ENCODE measurements around the gene TRMT61A.
A peak's percentile ranks its signal among the peaks of the same experiment; 100 is the strongest.
"Not testable (repeated sequence)": the region's sequence is repeated elsewhere in the genome, so short reads cannot be mapped to it uniquely, and the experiment has no call there.

Gene TRMT61A

DNA sequence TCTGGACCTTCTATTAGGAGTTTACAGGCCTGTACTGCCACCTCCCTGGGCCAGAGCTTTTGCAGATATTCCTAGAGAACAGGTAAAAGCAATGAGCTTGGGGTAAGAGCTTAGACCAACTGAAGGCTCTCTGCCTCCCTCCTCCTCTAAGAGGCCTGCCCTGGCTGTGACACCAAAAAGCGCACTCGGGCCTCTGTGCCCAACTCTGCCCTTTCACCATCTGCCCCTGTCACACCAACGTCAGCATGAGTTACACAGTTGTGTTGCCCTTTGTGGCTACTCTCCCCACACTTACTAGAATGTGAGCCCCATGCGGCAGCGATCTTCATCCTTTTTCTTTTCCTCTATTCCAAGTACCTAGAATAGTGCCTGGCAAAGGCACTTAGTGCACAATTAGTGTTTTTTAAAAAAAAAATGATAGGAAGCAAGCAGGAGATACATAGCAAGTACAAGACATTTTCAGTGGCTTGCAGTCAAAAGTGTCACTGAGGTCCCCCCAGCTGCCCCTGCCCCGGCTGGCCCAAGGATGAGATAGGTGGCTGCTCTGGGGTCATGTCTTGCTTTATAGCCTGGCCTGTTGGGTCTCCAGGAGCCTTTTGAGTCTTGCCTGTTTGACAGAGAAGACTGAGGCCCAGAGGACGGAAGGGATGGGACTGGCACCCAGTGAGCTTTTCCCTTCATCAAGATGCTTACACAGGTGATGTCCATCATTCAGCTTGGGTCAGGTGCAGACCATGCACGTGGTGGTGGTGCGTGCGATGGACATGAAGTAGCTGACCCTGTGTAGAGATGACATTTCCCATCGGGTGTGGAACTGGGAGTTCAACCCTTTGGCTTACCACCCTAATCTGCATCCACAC lies 18.9 kb upstream of the TRMT61A start:
- DNase-seq: no peak

DNA sequence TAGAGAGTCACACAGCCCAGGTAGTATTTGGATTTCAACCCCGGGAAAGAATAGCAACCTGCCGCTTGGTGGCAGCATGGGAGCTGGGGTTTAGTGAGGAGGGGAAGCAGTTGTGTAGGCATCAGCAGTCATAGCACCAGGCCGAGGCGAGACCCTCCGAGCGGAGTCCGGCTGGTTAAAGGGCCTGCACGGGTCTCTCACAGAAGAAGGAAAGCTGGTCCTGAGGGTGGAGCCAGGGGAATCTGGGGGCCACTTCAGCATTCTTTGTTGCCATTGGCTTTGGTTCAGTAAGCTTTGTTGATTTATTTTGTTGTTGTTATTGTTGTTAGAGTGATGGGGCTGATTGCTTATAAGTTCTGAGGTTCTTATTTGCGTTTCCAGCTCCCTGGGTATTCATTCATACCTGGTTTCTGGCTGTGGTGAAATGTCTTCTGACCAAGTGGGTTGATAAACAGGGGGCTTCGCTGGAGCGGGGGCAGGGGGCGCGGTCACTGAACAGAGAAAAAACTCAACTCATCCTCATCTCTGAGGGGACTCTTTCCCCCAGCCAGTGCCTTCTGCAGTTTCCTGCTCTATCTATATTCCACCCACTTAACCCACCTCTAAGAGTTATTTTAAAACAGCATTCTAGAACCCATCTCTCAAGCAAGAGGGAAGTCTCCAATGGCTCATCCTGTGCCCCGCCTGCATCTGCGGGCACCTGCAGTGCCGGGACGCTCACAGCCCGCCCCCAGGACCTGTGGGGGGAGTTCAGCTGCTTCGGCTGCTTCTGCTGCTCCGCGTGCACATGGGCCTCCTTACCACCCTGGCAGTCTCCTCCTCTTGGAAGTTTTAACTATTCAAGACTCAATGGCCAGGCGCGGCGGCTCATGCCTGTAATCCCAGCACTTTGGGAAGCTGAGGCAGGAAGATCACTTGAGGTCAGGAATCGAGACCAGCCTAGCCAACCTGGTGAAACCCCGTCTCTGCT lies 18.0 kb upstream of the TRMT61A start:
- no peak for DNase-seq

DNA sequence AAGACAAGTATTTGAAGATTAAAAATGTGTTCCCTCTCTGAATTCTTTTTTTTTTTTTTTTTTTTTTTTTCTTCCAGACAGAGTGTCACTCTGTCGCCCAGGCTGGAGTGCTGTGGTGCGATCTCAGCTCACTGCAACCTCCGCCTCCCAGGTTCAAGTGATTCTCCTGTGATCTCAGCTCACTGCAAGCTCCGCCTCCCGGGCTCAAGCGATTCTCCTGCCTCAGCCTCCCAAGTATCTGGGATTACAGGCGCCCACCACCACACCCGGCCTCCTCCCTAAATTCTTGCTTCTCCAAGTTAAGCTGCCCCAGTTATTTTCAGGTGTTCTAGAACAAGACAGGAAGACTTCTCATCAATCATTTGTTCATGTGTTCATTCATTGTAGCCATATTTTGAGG lies 16.8 kb upstream of the TRMT61A start:
- DNase-seq: not testable (repeated sequence)

GRCh38 chr14:103512701-103513611 lies 16.0 kb upstream of the TRMT61A start:
- DNase-seq: no peak

DNA sequence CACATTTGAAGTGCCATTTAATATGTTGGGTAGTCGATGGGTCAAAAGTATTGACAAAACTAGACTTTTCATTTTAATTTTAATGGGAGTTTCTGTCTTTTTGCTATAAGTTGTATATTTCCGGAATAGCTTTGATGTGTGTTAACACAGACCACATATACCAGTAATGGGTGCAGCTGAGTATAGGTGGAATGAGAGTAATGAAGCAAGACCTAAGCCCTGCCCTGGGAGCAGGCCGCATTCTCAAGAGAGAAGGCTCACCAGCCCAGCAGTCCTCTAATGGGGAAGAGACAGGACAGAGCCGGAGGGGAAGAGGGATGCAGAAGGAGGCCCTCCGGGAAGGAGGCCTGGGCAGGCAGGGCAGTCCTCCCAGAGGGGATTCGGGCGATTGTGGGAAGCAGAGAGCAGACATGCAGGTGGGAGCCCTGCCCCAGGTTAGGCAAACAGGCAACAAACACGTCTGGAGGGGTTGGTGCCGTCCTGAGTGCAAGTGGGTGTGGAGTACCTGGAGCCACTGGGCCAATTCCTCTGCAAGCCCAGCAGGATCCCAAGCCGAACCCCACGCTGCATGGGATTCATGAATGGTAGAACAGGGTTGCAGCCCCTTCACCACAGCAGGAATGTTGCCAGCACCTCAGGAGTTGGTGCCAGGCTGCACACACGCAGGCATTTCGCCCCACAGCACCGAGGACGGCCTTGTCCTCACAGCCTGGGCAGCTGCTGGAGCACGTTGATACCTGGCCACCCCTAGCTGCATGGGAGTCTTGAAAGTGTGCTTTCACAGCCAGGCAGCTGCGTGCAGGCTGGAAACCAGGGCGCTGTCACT lies 14.2 kb upstream of the TRMT61A start:
- DNase-seq: no peak

DNA sequence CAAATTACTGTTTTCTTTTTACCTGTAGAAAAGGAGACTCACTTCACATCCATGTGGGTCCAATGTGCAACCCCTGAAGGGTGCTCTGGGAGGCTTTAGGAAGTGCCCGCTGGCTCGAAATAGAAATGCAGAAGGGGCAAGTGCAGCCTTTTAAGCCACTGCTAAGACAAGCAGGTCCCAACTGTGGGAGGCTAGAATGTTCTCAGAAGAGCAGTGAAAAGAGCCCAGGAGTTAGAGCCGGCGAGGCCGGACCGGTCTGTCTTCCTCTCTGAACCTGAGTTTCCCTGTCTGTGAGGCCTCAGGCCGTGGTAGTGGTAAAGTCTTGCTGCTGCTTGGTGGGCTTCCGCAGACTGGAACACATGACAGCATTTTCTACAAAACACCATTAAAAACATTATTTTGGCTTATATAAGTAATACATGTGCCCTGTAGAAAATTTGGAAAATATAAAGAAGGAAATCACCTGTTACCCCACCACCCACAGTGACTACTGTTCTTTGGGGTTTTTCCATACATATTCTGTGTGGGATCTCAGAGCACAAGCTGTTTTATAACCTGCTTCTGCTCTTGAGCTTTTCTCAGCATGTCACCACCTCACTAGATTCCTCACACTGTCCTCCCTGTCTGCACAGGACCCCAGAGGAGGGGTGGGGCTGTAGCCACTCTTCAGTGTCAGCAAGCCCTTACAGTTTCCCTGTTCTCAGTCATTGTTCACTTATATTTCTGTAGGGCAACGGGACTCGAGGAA lies 12.4 kb upstream of the TRMT61A start:
- DNase-seq: no peak

DNA sequence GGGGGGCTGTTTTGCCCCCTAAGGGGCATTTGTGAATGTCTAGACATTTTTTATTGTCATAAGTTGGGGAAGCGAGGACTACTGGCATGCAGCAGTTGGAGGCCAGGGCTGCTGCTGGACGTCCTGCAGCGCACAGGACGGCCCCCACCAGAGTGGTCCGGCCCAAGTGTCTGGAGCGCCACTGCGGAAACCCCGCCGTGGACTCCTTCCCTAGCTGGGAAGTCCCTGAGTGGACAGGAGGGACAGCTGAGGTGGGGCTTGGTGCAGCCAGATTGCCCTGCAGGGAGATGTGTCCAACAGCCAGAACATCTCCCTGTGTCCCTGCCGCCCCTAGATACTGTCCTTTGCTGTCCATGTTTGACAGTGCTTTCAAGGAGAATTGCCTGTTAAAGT lies 11.8 kb upstream of the TRMT61A start:
- no peak for DNase-seq

GRCh38 chr14:103517721-103518421 lies 11.1 kb upstream of the TRMT61A start:
- DNase-seq: no peak

GRCh38 chr14:103518422-103519042 lies 10.5 kb upstream of the TRMT61A start:
- peak; percentile 62 for DNase-seq

DNA sequence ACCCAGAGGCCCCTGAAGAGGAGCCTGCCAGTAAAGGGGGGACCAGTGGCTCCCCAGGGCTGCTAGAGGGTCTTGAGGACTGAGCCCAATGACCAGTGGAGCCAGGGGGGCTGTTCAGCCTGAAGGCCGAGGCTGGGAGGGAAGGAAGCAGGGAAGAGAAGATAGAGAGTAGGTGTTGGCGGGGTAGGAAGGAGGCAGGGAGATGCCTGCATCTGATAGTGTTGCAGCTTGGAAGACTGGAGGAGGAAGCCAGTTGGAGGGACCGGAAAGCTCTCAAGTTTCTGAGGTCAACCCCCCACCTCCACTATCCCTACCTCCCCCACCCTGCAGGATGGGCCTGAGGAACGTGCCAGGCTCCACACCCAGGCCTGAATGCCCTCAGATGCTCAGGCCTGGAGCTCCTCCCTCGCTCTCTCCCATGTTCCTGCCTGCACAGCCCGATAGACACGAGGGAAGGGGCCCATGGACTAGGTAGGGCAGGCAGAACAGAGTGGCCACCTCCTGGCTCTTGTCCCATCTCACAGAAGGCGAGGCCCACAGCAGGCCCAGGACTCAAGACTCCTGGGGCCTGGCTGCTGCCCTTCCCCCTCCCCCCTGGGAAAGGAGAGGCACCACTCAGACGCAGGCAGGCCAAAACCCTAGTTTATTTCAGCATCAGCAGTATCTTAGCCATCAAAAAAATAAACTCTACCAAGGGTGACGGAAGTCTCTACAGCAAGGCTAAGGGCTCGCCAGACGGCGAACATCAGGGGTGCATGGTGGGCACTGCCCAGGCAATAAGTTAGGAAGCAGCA lies 9.8 kb upstream of the TRMT61A start:
- DNase-seq: no peak

GRCh38 chr14:103519837-103520212 lies 9.2 kb upstream of the TRMT61A start:
- DNase-seq: no peak

GRCh38 chr14:103520269-103520656 lies 8.7 kb upstream of the TRMT61A start:
- no peak for DNase-seq

DNA sequence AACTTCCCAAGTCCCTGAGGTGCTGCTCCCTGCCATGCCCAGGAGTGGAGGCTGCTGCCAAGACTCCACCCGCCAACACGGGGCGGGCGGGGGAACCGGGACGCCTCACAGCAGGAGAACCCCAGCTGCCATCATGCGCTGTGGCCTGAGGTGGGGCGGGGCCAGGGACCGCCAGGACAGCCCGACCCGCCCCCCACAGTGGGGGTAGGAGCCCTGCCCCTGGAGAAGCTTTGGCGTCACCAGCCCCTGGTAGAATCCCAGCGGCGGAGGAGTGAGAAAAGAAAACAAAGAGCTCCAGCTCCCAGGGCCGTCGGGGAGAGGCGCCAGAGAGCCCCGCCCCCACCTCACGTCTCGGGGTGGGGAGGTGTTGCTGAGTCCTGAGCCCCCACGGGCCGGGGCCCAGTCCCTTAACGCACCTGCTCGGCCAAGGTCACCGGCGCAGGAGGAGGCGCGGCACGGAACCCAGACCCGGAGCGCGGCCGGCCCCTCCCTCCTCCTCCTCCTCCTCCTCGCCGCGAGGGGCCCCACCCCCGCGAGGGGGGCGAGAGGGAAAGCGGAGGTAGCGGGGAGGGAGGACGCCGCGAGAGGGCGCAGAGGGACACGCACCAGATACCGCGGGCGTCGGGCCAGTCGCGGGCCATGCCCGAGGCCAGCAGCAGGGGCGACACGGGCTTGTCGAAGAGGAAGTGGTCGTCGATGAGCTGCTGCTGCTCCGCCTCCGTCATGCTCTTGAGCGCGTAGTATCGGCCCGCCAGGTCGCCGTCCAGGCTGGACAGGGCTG lies 8.1 kb upstream of the TRMT61A start:
- DNase-seq: peak; percentile 67

- DNase-seq: no peak
Observed at GRCh38 chr14:103521438-103521950, 7.5 kb upstream of the TRMT61A start.

DNA sequence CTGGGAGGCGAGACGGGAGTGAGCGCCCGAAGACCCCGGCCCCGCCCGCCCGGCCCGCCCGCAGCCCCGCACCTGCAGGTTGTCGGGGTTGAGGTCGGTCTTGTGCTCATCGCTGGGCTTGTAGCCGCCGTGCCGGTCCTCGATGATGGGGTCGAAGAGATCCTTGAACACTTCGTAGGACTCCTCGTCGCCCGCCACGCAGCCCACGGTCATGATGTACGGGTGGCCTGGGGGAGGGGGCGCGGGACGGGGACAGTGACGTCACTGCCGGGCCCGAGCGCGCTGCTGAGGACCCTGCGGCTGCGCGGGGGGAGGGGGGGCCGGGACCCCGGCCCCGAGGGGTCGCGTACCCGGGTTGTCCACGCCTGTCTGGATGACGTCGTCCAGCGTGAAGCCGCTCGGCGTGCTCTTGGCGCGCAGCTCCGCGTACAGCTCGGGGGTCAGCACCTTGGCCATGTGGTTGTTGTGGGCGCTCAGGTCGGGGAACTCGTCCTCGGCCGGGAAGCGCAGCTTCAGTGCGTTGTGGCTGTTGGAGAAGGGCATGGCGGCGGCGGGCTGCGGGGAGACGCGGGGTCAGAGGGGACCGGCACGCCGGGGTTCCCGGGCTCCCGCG lies 6.9 kb upstream of the TRMT61A start:
- DNase-seq: no peak

GRCh38 chr14:103522649-103523574 lies 6.1 kb upstream of the TRMT61A start, which contains the start of gene CKB:
Gene CKB (minus strand): TSS chr14:103522830. CDS start chr14:103522493, 337 bp downstream.
- DNase-seq: peak; percentile 30

Measured in activated naive CD4-positive, alpha-beta T cell treated with Interleukin-2 at 50 U/mL for 16 hours (primary cell).